Neural progenitor cell (in vitro differentiated cells): Measurements from ENCODE around the gene PRPF40A.

ENCODE experiments used
- EZH2 ChIP-seq: fragments of 200-600 bp; sonication (generic); IDR thresholded peaks from 2 replicates; pipeline ENCODE4 v1.6.1; 2017; ENCODE audit warnings: antibody characterized with exemption, mild to moderate bottlenecking, moderate library complexity
- TF ChIP-seq, protein P1 (sequence below): fragments of 200-600 bp; sonication (generic); IDR thresholded peaks from 2 replicates; pipeline ENCODE4 v1.5.1; 2017; ENCODE audit warnings: antibody characterized with exemption, mild to moderate bottlenecking

DNA sequence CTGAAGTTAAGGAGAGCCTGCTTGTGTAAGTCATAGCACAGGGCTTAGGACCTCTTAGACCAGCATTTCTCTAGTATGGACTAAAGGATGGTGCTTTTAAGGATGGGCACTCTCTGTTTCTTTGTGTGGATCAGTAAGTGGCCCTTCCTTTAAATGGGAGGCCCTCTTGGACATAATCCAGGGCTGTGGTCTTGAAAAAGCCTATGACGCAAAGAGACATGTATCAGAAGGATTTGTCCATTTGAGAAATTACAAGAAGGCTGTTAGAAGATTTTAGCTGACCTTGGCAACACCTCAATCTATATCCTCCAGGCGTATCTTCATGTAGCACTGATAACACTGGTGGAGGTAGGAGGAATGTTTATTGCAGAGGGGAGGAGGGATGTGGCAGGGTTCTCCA, 79.2 kb downstream of the PRPF40A start:
- TF ChIP-seq, protein P1, sequence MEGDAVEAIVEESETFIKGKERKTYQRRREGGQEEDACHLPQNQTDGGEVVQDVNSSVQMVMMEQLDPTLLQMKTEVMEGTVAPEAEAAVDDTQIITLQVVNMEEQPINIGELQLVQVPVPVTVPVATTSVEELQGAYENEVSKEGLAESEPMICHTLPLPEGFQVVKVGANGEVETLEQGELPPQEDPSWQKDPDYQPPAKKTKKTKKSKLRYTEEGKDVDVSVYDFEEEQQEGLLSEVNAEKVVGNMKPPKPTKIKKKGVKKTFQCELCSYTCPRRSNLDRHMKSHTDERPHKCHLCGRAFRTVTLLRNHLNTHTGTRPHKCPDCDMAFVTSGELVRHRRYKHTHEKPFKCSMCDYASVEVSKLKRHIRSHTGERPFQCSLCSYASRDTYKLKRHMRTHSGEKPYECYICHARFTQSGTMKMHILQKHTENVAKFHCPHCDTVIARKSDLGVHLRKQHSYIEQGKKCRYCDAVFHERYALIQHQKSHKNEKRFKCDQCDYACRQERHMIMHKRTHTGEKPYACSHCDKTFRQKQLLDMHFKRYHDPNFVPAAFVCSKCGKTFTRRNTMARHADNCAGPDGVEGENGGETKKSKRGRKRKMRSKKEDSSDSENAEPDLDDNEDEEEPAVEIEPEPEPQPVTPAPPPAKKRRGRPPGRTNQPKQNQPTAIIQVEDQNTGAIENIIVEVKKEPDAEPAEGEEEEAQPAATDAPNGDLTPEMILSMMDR: no peak
- no peak for TF ChIP-seq EZH2
